GM19395 (cell line): ENCODE results near the gene C16orf87.

Experiments used
- ATAC-seq: cut with Tn5 transposase; IDR thresholded peaks from one replicate; pipeline ENCODE4 v1.9.1; 2021; ENCODE audit warnings: mild to moderate bottlenecking, moderate library complexity; ENCODE audit not compliant: unreplicated experiment

Gene C16orf87

DNA sequence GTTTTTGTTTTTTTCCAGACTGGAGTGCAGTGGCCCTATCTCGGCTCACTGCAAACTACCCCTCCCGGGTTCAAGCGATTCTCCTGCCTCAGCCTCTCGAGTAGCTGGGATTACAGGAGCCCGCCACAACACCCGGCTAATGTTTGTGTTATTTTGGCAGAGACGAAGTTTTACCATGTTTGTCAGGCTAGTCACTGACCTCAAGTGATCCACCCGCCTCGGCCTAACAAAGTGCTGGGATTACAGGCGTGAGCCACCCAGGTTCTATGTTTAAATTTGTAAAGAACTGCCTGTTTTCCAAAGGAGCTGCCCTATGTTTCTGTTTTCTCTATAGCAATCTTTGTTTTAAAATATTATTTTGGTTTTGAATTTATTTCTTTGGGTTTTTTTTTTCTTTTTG, 13.8 kb upstream of the C16orf87 start:
- no peak for ATAC-seq

DNA sequence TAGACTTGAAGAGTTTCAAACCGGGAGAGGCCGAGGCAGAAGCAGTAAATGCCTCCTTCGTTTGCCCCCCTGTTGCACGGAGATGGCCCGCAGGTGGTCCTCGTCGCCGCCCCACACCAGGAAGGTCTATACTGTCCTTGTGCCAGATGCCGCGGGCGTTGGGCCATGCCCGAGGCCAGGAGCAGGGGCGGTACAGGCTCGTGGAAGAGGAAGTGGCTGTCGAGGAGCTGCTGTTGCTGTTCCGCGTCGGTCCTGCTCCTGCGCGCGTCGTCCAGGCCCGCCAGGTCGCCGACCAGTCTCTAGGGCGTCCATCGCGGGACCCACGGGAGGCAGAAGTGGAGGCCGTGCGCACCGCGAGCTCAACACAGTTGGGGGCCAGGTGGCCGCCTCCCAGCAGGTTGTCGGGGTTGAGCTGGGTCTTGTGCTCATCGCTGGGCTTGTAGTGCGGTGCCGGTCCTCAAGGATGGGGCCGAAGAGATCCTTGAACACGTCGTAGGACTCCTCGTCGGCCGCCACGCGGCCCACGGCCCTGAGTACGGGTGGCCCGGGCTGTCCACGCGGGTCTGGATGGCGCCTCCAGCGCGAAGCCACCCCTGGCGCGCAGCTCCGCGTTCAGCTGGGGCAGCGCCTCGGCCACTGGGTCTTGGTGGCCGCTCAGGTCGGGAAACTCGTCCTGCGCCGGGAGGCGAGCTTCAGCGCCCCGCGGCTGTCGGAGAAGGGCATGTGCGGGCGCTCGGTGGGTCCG, 13.1 kb upstream of the C16orf87 start:
- ATAC-seq, result no peak

DNA sequence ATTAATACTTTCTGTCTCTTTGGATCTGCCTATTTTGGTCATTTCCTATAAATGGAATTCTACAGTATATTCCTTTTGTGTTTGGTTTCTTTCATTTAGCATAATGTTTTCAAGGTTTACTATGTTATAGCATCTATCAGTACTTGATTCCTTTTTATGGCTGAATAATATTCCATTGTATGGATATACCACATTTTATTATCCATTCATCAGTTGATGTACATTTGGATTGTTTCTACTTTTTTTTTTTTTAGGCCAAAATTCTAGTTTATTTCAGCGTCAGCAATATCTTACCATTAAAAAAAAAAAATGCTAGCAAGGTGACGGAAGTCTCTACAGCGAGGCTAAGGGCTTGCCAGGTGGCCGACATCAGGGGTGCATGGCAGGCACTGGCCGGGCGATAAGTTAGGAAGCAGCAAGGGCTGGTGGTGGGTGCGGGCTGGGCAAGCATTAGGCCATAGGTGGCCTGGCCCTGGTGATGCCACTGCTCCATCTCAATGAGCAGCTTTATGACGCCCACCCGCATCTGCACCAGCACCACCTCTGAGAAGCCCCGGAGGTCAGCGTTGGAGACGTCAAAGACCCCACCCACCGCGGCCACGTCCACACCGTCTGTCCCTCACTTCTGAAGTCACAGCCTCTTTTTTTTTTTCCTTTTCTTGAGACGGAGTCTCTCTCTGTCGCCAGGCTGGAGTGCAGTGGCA, 11.4 kb upstream of the C16orf87 start:
- no peak for ATAC-seq

DNA sequence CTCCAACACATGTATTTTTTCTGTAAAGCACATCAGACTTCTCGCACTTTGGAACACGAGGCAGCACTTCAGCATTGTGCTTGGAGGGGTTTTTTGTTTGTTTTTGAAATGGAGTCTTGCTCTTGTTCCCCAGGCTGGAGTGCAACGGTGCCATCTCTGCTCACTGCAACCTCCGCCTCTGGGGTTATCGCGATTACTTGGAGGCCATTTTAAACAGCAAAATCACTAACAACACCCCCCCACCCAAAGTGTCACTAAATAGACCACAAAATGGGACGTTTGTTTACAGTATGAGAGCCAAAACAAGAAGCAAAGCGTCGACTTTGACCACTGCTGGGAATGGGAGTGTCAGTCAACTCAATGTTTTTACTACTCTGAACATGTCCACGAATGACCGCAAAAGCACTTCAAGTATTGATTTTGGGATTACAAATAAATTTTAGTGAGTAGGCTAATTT, 9.0 kb upstream of the C16orf87 start:
- ATAC-seq, result no peak

DNA sequence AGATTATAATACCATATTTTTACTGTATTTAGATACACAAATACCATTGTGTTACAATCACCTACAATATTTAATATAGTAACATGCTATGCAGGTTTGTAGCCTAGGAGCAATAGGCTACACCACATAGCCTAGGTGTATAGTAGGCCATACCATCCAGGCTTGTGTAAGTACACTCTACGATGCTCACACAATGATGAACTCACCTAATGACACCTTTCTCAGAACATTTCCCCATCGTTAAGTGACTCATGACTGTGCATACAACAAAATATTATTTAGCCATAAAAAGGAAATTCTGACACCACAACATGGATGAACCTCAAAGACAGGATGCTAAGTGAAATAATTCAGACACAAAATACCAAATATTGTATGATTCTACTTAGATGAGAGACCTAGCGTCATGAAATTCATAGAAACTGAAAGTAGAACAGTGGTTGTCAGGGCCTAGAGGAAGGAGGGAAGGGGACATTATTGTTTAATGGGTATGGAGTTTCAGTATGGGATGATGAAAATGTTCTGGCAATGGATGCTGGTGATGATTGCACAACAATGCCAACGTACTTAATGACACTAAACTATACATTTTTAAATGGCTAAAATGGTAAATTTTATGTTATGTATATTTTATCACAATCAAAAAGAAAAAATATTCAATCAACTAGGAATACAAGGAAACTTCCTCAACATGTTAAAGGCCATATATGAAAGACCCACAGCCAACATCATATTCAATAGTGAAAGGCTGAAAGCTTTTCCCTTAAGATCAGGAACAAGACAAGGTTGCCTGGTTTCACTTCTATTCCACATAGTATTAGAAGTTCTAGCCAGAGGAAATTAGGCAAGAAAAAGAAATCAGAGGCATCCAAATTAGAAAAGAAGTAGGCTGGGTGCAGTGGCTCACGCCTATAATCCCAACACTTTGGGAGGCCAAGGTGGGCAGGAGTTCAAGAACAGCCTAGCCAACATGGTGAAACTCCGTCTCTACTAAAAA, 5.9 kb upstream of the C16orf87 start:
- no peak for ATAC-seq

DNA sequence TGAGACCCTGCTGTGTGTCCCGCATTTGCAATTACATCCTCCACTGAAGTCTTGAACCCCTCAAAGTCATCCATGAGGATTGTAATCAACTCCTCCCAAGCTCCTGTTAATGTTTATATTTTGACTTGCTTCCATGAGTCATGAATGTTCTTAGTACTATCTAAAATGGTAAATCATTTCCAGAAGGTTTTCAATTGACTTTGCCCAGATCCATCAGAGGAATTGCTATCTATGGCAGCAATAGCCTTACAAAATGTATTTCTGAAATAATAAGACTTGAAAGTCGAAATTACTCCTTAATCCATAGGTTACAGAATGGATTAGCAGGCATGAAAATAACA, 2.5 kb upstream of the C16orf87 start:
- ATAC-seq, result no peak

DNA sequence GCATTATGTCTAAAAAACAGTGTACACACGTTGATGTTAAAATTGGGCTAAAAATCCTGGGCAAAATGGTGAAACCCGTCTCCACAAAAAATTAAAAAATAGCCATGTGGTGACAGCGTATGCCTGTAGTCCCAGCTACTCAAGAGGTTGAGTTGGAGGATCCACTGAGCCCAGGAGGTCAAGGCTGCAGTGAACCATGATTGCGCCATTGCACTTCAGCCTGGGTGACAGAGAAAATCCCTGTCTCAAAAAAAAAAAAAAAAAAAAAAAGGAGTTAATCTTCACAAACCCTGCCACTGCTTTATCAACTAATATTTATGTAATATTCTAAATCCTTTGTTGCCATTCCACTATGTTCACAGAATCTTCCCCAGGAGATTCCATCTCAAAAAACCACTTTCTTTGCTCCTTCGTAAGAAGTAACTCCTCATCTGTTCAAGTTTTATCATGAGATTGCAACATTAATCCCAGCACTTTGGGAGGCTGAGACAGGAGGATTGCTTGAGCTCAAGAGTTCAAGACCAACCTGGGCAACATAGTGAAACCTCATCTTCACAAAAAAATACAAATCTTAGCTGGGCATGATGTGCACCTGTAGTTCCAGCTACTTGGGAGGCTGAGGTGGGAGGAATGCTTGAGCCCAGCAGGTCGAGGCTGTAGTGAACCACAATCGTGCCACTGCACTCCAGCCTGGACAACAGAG, 1.9 kb upstream of the C16orf87 start:
- ATAC-seq, result no peak

DNA sequence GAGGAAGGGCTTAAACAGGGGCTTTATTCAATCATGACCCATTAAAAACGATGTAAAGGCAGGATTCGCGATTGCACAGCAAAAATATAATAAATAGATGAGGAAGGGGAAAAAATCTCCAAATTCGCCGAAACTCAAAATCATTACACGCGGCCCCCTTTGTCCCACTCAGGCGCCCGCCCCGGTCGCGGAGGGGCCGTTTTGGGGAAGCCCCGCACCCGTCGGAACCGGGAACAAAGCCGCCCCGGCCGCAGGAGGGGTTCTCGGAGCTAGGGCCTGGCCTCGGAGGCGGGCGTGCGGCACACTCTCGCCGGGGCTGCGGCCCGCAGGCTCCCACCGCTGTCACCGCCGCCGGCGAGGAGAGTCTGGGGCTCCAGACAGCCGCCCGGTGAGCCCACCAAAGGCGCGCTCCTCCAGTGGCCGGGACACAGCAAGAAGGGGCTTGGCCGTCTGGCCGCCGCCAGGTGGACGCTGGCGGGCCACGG, 521 bp downstream of the C16orf87 start:
- ATAC-seq, result peak; percentile 18

DNA sequence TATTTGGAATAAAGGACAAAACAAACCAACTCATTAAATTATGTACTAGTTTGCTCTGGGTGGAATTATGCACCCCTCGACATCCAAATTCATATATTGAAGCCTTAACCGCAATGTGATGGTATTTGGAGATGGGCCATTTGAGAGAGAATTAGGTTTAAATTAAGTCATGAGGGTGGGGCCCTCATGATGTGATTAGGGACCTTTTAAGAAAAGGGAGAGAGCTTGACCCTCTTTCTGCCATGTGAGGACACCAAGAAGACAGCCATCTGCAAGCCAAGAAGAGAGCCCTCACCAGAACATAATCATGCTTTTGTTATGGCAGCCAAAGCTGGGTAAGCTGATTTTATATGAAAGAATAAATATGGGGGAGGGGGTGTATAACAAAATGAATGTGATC, 2.0 kb downstream of the C16orf87 start:
- no peak for ATAC-seq

DNA sequence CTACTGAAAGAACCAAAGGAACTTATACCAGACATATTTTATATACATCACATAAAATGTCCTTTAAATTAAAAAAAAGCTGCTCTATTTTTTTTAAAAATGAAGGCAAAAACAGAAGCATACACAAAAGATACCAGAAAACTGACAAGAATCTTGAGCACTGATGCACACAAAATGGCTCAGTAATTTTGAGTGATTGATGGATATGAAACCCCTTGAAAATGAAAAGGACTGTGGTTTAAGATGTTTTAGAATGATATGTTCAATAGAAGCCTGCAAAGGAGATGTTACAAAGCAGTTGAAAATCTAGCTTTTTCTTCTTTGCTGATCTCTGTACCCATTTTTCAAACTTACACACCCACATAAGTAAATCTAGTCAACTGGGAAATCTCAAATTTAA, 2.7 kb downstream of the C16orf87 start:
- ATAC-seq, result no peak

DNA sequence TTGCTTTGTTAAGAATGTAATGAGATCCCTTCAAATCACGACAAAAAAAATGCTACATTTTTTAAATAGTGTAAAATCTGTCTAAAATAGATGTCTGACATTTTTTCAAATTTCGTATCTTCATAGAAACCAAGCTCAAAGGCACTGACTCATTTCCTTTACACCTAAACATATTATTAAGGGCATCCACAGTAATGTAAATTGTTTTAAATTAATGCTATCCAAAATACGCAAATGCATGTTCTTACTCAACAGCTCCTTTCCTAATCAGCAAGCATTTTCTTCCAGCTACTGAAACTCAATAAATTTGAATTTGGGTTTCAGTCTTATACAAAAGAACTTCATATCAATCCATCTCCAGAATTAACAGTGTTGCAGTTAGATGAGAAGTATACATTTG, 4.3 kb downstream of the C16orf87 start:
- ATAC-seq, result no peak

DNA sequence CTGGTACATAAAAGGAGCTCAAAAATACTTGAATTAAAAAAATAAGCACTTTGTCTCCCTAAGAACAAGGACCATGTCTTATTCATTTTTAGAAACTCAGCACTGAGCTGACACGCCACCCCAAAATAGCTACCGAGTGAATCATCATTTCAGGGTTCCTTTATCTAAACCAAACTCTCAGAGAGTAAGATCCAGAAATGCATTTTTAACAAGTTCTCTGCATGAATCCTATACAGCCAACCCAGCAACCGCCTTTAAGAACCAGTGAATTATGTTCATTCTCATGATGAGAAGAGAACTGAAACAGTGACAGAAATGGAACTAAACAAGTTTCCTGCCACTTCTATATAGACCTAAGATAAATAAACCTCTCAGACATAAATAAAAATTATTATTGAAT, 8.7 kb downstream of the C16orf87 start:
- ATAC-seq, result peak; percentile 84

DNA sequence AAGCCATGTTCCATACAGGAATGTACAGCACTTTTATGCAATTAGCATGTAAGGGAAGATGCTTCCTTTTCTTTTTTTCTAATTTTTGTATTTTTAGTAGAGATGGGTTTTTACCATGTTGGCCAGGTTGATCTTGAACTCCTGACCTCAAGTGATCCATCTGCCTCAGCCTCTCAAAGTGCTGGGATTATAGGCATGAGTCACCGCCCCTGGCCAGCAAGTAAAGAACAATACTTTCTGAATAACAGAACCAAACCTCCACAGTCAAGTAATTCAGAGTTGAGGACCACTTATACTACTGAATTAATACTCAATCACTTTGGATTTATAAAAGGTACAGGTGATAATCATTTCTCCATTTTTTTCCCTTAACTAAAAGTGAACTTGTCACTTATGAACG, 13.0 kb downstream of the C16orf87 start:
- ATAC-seq, result no peak

DNA sequence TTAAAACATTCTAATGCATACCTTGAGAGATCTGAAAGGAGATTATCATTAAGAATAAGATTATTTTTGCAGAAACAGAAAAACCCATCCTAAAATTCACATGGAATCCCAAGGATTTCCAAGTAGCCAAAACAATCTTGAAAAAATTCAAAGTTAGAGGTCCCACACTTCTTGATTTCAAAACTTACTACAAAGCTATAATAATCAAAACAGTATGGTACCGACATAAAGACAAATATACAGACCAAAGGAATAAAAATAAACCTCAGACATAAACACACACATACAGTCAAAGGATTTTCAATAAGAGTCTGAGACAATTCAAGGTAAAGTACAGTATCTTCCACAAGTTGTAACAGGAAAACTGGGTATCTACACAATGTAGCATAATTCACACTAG, 16.2 kb downstream of the C16orf87 start:
- no peak for ATAC-seq

DNA sequence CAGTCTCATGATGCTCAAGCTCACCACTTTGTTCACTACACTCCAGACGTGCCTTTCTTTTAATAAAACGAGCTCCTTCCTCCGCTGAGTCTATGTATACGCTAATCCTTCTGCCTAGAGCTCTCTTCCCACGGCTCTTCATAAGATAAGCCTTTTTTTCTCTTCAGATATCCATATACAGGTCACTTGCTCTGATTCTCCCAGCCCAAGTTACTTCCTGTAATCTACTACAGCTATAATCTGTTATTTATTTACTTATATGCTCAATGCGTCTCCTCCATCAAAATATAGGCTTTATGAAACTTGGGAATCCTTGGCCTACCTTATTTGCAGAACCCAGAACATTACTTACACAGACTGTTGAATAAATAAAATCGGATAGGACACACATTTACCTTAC, 17.4 kb downstream of the C16orf87 start:
- ATAC-seq, result no peak

DNA sequence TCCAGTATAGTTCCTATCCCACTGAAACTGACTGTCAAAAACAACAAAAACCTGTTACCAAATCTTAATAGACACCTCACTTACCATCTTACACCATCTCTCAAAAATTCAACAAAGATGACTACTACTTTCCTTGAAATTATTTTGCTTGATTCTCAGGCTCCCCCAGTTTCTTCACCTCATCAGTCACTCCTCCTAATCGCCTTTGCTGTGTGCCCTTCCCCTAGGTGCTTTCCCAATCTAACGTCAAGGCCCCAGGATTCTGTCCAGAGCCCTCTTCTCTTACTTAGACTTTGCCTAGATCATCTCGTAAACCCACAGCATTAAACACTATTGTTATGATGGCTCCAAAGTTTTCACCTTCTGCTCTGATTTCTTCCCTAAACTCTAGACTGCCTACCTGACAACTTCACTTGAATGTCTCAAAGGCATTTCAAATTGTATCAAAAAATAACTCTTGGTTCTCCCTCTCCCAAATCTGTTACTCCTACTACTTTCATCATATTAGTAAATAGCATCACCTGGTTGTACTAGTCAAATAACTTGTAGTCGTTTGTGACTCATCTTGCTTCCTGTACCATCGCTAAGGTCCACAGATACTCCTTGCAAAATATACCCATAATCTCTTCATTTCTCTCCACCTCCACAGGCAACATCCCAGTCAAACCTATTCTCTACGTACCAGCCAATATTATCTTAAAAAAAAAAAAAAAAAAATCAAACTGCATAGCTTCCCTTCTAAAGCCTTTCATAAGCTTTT, 18.0 kb downstream of the C16orf87 start:
- no peak for ATAC-seq

DNA sequence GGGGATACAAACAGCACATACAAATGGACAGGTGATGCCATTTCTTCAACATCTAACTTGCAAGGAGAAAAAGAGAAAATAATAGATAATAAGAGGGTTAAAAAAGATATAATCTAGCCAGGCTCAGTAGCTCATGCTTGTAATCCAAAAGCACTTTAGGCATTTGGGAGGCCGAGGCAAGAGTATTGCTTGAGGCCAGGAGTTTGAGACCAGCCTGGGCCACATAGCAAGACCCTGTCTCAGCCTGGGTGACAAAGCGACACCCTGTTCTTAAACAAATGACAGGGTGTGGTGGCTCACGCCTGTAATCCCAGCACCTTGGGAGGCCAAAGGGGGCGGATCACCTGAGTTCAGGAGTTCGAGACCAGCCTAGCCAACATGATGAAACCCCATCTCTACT, 19.3 kb downstream of the C16orf87 start:
- ATAC-seq, result no peak

DNA sequence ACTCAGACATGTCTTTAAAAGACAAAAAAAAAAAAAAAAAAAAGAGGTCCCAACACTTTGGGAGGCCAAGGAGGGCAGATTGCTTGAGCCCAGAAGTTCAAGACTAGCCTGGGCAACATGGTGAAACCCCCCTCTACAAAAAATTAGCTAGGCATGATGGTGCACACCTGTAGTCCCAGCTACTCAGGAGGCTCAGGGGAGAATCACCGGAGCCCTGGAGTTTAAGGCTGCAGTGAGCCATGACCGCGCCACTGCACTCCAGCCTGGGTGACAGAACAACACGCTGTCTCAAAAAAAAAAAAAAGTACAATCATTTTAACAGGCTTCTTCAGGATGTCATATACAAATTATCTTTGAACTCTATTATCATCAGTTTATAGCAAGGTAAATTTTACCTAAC, 22.0 kb downstream of the C16orf87 start:
- peak; percentile 70 for ATAC-seq

DNA sequence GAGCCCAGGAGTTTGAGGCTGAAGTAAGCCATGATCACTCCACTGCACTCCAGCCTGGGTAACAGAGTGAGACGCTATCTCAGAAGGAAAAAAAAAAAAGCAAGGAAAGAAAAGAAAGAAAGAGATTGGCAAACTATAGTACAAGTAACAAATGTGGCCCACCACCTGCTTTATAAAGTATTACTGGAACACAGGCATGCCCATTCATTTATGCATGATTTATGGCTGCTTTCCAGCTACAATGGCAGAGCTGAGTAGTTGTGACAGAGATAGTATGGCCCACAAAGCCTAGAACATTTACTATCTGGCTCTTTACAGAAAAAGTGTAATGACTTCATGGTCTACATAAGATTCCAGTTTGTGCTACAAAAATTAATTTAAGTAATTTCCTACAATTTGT, 23.6 kb downstream of the C16orf87 start:
- ATAC-seq, result no peak

DNA sequence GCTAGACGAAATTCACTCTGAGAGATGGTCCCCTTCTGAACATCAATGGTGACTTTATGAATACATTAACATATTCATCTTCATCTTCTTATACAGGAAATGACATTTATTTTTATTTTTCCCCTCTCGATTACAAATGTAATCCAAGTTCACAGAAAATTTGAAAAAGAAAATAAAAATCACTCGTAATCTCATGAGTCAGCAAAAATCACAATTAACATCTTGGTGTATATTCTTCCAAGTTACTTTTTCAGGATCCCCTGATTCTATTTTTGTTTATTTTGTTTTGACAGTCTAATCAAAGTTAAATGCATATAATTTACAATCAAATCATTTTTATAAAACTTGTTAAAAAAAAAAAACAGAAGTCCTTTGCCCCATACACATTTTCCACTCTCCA, 27.6 kb downstream of the C16orf87 start:
- ATAC-seq, result no peak
